Measurements from ENCODE around the gene LTK. TPM values are rescaled to one million over a fixed set of nuclear protein-coding genes. Genes with fewer than 3 reads are reported as not detected.

The LTK gene
- total RNA-seq, 4 donors from 2014 or later = 0.57 to 2.8 (median 0.66) TPM

GRCh38 chr15:41501931-41502794 lies 11.5 kb downstream of the LTK start:
- H3K27ac ChIP-seq = no peak overlapping the region
- 0% methylated on average over 21 of the region's 64 CpGs for WGBS
- H3K4me3 ChIP-seq = peak overlapping the region; percentile 33
- TF ChIP-seq POLR2A (IDR thresholded peaks at IDR 0.05) = no peak
- no peak for TF ChIP-seq POLR2AphosphoS5 (IDR thresholded peaks at IDR 0.05)
- TF ChIP-seq EP300 (IDR thresholded peaks at IDR 0.05) = no peak
- no peak for TF ChIP-seq CTCF (IDR thresholded peaks at IDR 0.05)
- peaks cover 32% of the 10 kb centered on the region for H3K4me1 ChIP-seq
- H3K9me3 ChIP-seq = no peaks in the 10 kb centered on the region
- no peak for DNase-seq (ENCODE audit: low spot score in 2 of 2)
- H3K36me3 ChIP-seq = no peaks in the 10 kb centered on the region
- H3K27me3 ChIP-seq = peaks cover 68% of the 10 kb centered on the region

GRCh38 chr15:41501191-41501917 lies 12.3 kb downstream of the LTK start:
- H3K27me3 ChIP-seq = peaks cover 71% of the 10 kb centered on the region
- DNase-seq (ENCODE audit: low spot score in 2 of 2) = no peak
- 13% methylated on average over 29 of the region's 56 CpGs for WGBS
- peak overlapping the region; percentile 33 for H3K4me3 ChIP-seq
- H3K36me3 ChIP-seq = no peaks in the 10 kb centered on the region
- no peak for TF ChIP-seq POLR2A (IDR thresholded peaks at IDR 0.05)
- no peak for TF ChIP-seq CTCF (IDR thresholded peaks at IDR 0.05)
- TF ChIP-seq EP300 (IDR thresholded peaks at IDR 0.05) = no peak
- no peak for TF ChIP-seq POLR2AphosphoS5 (IDR thresholded peaks at IDR 0.05)
- H3K9me3 ChIP-seq = no peaks in the 10 kb centered on the region
- H3K4me1 ChIP-seq = peaks cover 32% of the 10 kb centered on the region
- H3K27ac ChIP-seq = no peak overlapping the region

GRCh38 chr15:41499109-41499851 lies 14.3 kb downstream of the LTK start:
- Histone ChIP-seq H3K4me3 (no peak overlapping the region), H3K36me3 (no peaks in the 10 kb centered on the region), H3K4me1 (peaks cover 48% of the 10 kb centered on the region), H3K9me3 (no peaks in the 10 kb centered on the region), H3K27me3 (peaks cover 86% of the 10 kb centered on the region), H3K27ac (no peak overlapping the region)
- 94% methylated on average over 6 of the region's 6 CpGs for WGBS
- TF ChIP-seq POLR2AphosphoS5 (IDR thresholded peaks at IDR 0.05) (no peak), CTCF (IDR thresholded peaks at IDR 0.05) (no peak), POLR2A (IDR thresholded peaks at IDR 0.05) (no peak), EP300 (IDR thresholded peaks at IDR 0.05) (no peak)
- DNase-seq (ENCODE audit: low spot score in 2 of 2) = no peak

GRCh38 chr15:41498657-41499056 lies 15.0 kb downstream of the LTK start:
- Histone ChIP-seq H3K4me1 (peaks cover 49% of the 10 kb centered on the region), H3K36me3 (no peaks in the 10 kb centered on the region), H3K9me3 (no peaks in the 10 kb centered on the region), H3K27ac (no peak overlapping the region), H3K4me3 (no peak overlapping the region), H3K27me3 (peaks cover 86% of the 10 kb centered on the region)
- TF ChIP-seq POLR2A (IDR thresholded peaks at IDR 0.05) (no peak), POLR2AphosphoS5 (IDR thresholded peaks at IDR 0.05) (no peak), EP300 (IDR thresholded peaks at IDR 0.05) (no peak), CTCF (IDR thresholded peaks at IDR 0.05) (no peak)
- no peak for DNase-seq (ENCODE audit: low spot score in 2 of 2)
- 88% methylated on average over 2 of the region's 2 CpGs for WGBS

Measured in suprapubic skin (tissue), 4 donors.